Activated CD4-positive, alpha-beta T cell treated with anti-CD3 and anti-CD28 coated beads, Interleukin-2, amount 10 ng/mL, durations not matched to agents 7 days and 5 days (primary cell): ENCODE data around the gene PTPRB. TPM values are rescaled to one million over a fixed set of nuclear protein-coding genes. Genes with fewer than 3 reads are reported as not detected.

Experiments used
- CTCF ChIA-PET: fragments of 350-600 bp; sonication (Branson Sonifier 250); formaldehyde crosslinking; loops from one replicate; lab custom pipeline; 2021; ENCODE audit warnings: antibody characterized with exemption; lab: Charles Lee
- POLR2A ChIA-PET: fragments of 350-600 bp; sonication (Branson Sonifier 250); formaldehyde crosslinking; loops from one replicate; lab custom pipeline; 2021; ENCODE audit warnings: antibody characterized with exemption; lab: Charles Lee
- DNase-seq: peaks from one replicate; pipeline ENCODE4 v3.0.0-alpha.2; 2020
- H3K27ac Mint-ChIP-seq: one replicate; pipeline ENCODE4 v1.8.0; 2021; ENCODE audit warnings: mild to moderate bottlenecking, moderate library complexity, mixed read lengths
- H3K27me3 Mint-ChIP-seq: one replicate; pipeline ENCODE4 v1.8.0; 2021; ENCODE audit warnings: mixed read lengths
- H3K36me3 Mint-ChIP-seq: one replicate; pipeline ENCODE4 v1.8.0; 2021; ENCODE audit warnings: low read depth, mixed read lengths
- H3K4me1 Mint-ChIP-seq: one replicate; pipeline ENCODE4 v1.8.0; 2021; ENCODE audit warnings: mixed read lengths
- H3K4me3 Mint-ChIP-seq: one replicate; pipeline ENCODE4 v1.8.0; 2021; ENCODE audit warnings: mild to moderate bottlenecking, moderate library complexity, mixed read lengths
- H3K9me3 Mint-ChIP-seq: one replicate; pipeline ENCODE4 v1.8.0; 2021; ENCODE audit warnings: mixed read lengths
- total RNA-seq, 2 experiments: library from RNA; stranded (reverse); gene quantifications; one replicate each; pipeline ENCODE4 v1.2.3, GENCODE V29; 2021

Gene PTPRB
- not detected for total RNA-seq

DNA sequence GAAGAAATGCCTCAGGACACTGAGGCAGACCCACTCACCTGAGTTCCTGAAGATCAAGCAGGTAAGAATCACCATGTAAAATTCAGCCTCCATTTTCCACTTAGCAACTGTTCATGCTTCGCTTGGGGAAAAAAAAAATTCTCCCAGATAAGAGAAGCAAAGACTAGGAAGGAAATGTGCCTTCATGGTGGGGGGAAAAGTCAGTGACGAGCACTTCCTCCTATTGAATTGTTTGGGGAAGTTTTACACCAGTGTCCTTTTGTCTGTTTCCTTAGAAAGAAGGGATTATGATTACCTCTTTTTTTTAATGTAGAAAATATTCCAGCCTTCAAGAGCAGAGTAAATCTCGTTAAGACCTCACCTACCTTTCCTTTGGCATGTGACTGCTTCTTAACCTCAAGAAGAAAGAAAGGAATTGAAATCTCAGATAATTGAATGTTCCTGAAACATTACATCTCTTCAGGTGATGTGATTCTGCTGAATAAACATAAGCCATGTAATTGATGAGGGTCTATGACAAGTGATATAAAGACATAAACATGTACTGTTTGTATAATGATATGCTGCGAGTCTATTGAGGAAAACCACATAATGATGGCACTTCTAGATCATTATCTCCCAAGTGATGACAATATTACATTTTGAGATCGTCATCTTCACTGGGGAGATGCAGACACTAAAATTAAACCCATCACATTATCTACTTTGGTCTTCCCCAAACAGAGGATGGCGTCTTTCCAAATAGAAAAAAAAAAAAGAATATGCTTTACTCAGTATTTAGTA lies at the start of gene PTPRB:
Gene PTPRB, minus strand, starts transcription at position 127 of the 783 bp plus-strand sequence. Its CDS starts 34 bp downstream, at position 93.
- Mint-ChIP-seq H3K27me3 (peaks cover 17% of the 10 kb centered on the region), H3K9me3 (no peaks in the 10 kb centered on the region), H3K27ac (no peak within 1 kb of the TSS), H3K4me1 (no peaks in the 10 kb centered on the region), H3K4me3 (no peak within 1 kb of the TSS), H3K36me3 (no peaks in the 10 kb centered on the region)
- POLR2A ChIA-PET, result no interaction called here
- DNase-seq, result no peak
- CTCF ChIA-PET, result no interaction called here

DNA sequence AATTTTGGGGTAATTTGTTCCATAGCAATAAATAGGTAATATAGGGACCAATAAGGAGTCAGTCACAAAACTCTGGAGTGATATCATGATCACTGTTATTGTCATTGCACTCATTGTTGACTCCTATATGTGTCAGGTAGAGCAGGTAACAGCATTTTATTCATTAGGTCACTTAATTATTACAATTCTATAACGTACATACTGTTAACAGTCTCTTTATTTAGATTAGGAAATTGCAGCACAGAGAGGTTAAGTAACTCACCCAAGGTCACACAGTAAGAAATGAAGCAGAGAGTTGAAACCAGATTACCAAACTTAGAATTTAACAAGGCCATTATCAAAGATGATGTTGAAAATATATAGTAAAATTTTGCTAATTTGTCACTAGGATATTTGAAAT lies 49.7 kb upstream of the PTPRB start:
- Mint-ChIP-seq H3K27me3 (peaks cover 2% of the 10 kb centered on the region), H3K27ac (no peak overlapping the region), H3K36me3 (no peaks in the 10 kb centered on the region), H3K4me3 (no peak overlapping the region), H3K4me1 (no peaks in the 10 kb centered on the region), H3K9me3 (no peaks in the 10 kb centered on the region)
- ChIA-PET CTCF (no interaction called here), POLR2A (no interaction called here)
- no peak for DNase-seq

DNA sequence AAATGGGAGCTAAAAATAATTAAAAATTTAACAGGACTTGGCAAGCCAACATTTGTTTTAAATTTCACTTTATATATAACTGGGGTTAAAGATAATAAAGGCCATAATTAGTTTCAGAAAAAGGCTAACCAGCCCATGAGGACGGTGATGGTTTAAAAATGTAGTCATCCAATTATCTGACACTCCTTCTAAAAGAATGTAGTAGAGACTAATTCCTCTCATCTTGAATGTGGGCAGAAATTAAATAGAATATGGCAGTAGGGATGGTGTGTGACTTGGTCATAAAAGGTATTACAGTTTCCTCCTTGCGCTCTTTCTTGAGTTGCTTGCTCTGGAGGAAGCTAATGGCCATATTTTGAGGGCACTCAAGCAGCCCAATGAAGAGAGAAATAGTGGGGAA lies 49.1 kb upstream of the PTPRB start:
- Mint-ChIP-seq H3K36me3 (no peaks in the 10 kb centered on the region), H3K4me1 (no peaks in the 10 kb centered on the region), H3K4me3 (no peak overlapping the region), H3K9me3 (no peaks in the 10 kb centered on the region), H3K27me3 (peaks cover 2% of the 10 kb centered on the region), H3K27ac (no peak overlapping the region)
- CTCF ChIA-PET, result no interaction called here
- no peak for DNase-seq
- POLR2A ChIA-PET, result no interaction called here

DNA sequence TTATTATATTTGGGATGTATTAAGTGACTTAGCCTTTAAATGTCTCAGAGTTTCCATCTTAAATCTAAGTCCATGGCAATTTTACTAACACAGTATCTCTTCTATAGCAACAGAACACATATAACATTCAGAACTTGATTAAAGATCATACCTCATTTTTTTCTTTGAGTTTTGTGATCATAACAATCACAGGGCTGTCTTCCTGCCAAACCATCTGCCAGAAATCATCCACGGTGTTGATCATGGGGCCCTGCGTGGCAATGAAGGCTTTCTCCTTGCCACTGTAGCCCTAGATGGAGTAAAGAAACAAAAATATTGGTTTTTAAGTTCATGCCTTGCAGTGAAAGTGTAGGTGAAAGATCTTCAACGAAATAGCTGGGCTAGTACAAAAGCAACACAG lies 46.7 kb upstream of the PTPRB start:
- H3K4me1 Mint-ChIP-seq, result no peaks in the 10 kb centered on the region
- POLR2A ChIA-PET, result no interaction called here
- CTCF ChIA-PET, result no interaction called here

DNA sequence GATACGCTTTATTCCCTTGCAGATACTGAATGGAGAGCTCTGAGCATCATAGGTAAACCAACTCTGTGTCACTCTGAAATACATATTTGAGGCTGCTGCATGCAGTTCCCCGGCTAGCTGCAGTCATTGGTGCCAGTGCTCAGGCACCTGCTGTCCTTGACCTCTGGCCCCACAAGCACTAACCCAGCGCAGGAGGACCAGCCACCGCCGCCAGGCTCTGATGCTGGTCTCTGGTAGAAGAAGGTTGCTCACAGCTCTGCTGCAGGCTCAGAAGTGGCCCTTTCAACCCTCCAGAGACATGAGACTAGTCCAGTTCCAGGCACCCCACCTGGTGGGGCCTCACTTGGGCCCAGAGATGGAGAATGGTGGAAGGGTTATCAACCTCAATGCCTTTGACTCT lies 34.5 kb upstream of the PTPRB start:
- POLR2A ChIA-PET, result no interaction called here
- no peak overlapping the region for H3K27ac Mint-ChIP-seq
- H3K4me1 Mint-ChIP-seq, result no peaks in the 10 kb centered on the region
- H3K27me3 Mint-ChIP-seq, result peaks cover 4% of the 10 kb centered on the region
- H3K4me3 Mint-ChIP-seq, result no peak overlapping the region
- no peak for DNase-seq
- no peaks in the 10 kb centered on the region for H3K36me3 Mint-ChIP-seq
- CTCF ChIA-PET, result no interaction called here
- no peaks in the 10 kb centered on the region for H3K9me3 Mint-ChIP-seq

More for the DNA sequence above, 46.7 kb upstream of the PTPRB start:
- no peak for DNase-seq
- Mint-ChIP-seq H3K27me3 (peaks cover 2% of the 10 kb centered on the region), H3K27ac (no peak overlapping the region), H3K36me3 (no peaks in the 10 kb centered on the region), H3K9me3 (no peaks in the 10 kb centered on the region), H3K4me3 (no peak overlapping the region)

DNA sequence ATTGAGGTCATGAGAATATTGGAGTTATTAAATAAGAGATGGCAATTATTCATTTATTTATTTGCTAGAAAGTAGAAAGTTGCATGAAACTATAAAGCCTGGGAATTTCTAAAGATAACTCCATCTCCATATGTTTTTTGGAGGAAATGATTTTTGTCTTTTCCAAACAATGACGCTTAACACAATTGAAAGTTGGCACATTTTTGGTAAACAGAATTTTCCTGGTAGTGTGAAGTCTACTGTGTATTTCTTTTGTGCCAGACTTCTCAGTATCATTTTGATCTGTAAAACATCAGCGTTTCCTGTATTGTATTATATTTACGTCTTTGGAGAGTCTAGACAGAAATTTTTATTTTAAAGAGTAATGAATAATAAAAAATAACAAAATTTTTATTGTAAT lies 33.7 kb upstream of the PTPRB start:
- no peak overlapping the region for H3K4me3 Mint-ChIP-seq
- peaks cover 2% of the 10 kb centered on the region for H3K27me3 Mint-ChIP-seq
- ChIA-PET CTCF (no interaction called here), POLR2A (no interaction called here)
- H3K4me1 Mint-ChIP-seq, result no peaks in the 10 kb centered on the region
- H3K9me3 Mint-ChIP-seq, result no peaks in the 10 kb centered on the region
- no peaks in the 10 kb centered on the region for H3K36me3 Mint-ChIP-seq
- no peak for DNase-seq
- no peak overlapping the region for H3K27ac Mint-ChIP-seq

DNA sequence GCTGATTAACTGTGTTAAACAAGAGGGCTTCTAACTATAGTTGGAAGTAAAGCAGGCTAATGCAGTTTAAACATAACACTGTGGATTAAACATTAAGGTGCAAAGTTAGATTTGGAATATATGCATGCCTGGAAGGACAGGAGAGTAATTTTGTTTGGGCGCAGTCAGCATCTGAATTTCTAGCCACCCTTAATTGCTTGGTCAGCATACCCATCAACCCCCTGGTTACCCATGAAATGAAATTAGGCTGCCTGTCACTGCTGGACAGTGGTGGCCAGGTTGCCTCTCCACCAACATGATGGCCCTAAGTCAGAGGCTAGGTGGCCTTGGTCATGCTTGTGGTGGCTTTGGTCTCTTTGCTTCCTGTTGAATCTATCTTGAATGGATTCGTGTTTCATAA lies 30.0 kb upstream of the PTPRB start:
- Mint-ChIP-seq H3K4me3 (no peak overlapping the region), H3K4me1 (no peaks in the 10 kb centered on the region), H3K27me3 (no peaks in the 10 kb centered on the region), H3K9me3 (no peaks in the 10 kb centered on the region), H3K27ac (no peak overlapping the region), H3K36me3 (no peaks in the 10 kb centered on the region)
- CTCF ChIA-PET, result no interaction called here
- no peak for DNase-seq
- POLR2A ChIA-PET, result no interaction called here

DNA sequence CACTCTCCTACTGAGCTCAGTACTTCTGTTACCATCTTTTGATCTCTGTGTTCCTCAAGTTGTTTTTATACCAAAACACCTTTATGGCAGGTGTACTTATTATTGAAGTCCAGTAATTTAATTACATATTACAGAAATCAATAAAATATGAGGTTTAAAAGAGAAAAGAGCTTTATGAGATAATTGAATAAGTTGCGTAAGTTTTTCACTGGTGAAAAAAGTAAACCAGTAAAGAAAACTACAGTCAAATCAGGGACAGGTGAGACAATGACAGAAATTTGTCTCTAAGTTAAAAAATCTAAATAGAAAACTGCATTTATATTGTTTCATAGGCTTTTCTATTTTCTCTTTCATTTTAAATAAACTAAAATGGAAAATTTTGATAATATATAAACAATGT lies 29.1 kb upstream of the PTPRB start:
- Mint-ChIP-seq H3K9me3 (no peaks in the 10 kb centered on the region), H3K4me3 (no peak overlapping the region), H3K27ac (no peak overlapping the region), H3K36me3 (no peaks in the 10 kb centered on the region), H3K4me1 (peaks cover 4% of the 10 kb centered on the region), H3K27me3 (no peaks in the 10 kb centered on the region)
- no peak for DNase-seq
- POLR2A ChIA-PET, result no interaction called here
- CTCF ChIA-PET, result interaction anchor here (1.0 kb wide), 1 partner anchor 87 kb away, joined by 3 read pairs; no protein-coding TSS in a partner anchor

DNA sequence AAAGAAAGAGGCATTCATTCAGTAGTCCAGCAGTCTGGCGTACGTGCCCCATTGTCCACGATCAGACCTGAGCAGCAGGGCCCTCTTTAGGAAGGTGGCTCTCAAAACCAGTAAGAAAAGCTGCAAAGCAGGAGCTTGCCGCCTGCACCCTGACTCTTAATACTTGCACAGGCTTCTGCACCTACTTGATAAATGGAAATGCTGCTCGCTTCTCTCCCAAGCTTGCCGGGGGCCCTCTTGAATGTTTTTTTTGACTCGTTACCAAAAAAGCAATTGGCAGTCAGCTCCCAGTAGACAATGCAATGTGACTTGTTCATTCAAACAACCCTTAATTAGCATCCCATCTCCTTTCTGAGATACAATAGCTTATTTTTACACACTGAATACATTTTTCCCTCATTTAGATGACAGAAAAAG lies 27.2 kb upstream of the PTPRB start:
- peaks cover 10% of the 10 kb centered on the region for H3K4me1 Mint-ChIP-seq
- H3K36me3 Mint-ChIP-seq, result no peaks in the 10 kb centered on the region
- CTCF ChIA-PET, result no interaction called here
- DNase-seq, result no peak
- H3K9me3 Mint-ChIP-seq, result no peaks in the 10 kb centered on the region
- H3K27me3 Mint-ChIP-seq, result no peaks in the 10 kb centered on the region
- H3K4me3 Mint-ChIP-seq, result no peak overlapping the region
- H3K27ac Mint-ChIP-seq, result no peak overlapping the region
- POLR2A ChIA-PET, result no interaction called here

DNA sequence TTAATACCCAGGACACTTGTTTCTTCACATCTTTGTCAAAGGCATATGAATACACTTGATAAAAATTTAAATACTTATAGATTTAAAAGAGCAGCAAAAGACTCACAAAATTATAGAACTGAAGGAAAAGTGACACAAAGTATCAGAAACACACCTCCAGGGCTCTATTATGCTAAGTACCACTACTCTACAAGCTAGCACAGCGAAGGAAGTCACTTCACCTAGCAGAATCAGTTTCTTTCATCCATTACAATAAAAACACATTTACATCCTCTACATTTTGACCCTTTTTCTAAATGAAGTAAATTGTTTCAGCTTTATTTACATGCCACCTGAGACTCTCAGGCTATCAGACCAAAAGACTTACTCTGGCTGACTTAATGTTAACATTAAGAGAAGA lies 26.6 kb upstream of the PTPRB start:
- ChIA-PET CTCF (no interaction called here), POLR2A (no interaction called here)
- Mint-ChIP-seq H3K27ac (no peak overlapping the region), H3K27me3 (no peaks in the 10 kb centered on the region), H3K4me1 (peaks cover 10% of the 10 kb centered on the region), H3K9me3 (no peaks in the 10 kb centered on the region), H3K36me3 (no peaks in the 10 kb centered on the region), H3K4me3 (no peak overlapping the region)
- DNase-seq, result no peak

DNA sequence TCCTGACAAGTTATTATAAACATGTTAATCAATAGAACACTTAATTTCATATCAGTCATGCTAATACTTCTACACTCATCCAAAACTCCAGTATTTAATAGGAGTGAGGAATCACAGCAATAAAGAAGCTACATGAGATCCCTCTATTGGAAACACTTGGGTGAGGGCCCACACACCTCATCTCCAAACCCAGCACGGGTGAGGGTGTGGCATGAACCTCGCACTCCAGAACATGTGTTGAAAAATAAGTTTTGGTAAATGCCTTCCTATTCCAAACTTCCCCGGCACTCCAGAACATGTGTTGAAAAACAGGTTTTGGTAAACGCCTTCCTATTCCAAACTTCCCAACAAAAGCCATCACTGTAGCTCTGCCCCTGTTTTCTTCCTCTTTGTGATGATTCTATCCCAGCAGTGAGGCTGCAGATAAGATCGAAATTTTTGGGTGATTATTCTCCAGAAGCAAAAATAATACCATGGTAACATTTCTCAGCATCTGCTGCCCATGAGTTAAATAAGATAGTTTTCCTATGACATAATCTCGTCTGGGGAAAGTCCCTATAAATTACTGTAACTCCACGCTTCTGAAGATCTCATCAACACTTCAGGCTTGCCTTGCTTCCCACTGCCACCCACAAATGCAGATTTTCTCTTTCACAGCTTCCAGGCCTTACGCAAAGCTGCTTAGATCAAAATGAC lies 24.4 kb upstream of the PTPRB start:
- ChIA-PET CTCF (no interaction called here), POLR2A (no interaction called here)

DNA sequence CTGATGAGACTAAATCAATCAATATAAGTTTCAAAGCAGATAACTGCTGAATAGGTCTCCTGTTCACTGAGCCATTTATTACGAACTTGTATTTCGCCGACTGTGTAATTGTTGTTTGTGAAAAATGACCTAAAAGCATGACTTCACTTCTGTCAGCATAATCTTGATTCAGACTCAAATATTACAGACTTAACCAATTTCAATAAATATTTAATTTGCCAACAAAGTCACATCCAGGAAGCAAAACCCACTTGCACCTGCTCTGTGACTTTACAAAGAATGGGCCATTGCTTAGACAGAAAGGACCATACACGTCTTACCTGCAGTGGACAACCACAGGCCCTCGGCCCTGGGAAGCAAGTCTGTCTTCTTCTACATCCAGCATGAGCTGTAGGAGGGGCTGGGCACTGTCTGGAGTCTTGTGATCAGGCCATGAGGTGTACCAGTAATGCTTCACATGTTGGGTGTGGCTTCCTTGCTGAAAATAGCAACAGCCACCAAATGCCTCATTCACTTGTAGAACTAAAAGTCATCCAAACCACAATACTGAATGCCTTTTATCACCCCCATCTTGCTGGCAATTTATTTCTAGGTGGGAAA lies 23.5 kb upstream of the PTPRB start:
- peaks cover 5% of the 10 kb centered on the region for H3K27me3 Mint-ChIP-seq
- peaks cover 10% of the 10 kb centered on the region for H3K4me1 Mint-ChIP-seq
- peak; percentile 14 for DNase-seq
- H3K9me3 Mint-ChIP-seq, result no peaks in the 10 kb centered on the region
- POLR2A ChIA-PET, result no interaction called here
- no peak overlapping the region for H3K4me3 Mint-ChIP-seq
- CTCF ChIA-PET, result no interaction called here
- H3K36me3 Mint-ChIP-seq, result no peaks in the 10 kb centered on the region
- no peak overlapping the region for H3K27ac Mint-ChIP-seq

More for the DNA sequence above, 24.4 kb upstream of the PTPRB start:
- no peaks in the 10 kb centered on the region for H3K9me3 Mint-ChIP-seq
- H3K27ac Mint-ChIP-seq, result no peak overlapping the region
- no peak overlapping the region for H3K4me3 Mint-ChIP-seq
- DNase-seq, result no peak
- peaks cover 10% of the 10 kb centered on the region for H3K4me1 Mint-ChIP-seq
- peaks cover 5% of the 10 kb centered on the region for H3K27me3 Mint-ChIP-seq
- H3K36me3 Mint-ChIP-seq, result no peaks in the 10 kb centered on the region

DNA sequence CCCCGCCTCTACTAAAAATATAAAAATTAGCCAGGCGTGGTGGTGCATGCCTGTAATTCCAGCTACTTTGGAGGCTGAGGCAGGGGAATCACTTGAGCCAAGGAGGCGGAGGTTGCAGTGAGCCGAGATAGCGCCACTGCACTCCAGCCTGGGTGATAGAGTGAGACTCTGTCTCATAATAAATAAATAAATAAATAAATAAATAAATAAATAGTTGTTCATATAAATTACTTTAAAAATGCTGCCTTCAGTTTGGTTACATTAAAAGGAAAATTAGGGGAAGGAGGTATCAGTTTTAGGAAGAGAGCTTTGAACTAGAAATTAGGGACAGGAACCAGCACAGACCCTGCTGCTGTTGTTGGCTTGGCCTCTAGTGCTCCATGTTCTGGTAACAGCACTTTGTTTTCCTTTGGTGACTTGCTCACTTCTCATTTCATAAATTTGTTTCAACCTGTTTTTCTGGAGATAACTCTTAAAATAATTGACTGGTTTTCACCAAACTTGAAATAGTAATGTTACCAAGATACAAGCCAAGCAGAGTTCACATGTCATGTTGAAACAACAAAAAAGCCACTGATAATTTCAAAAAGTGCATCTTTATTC lies 22.9 kb upstream of the PTPRB start:
- no peak for DNase-seq
- ChIA-PET CTCF (interaction anchor here (1.5 kb wide), 1 partner anchor 35 kb away, joined by 4 read pairs; no protein-coding TSS in a partner anchor), POLR2A (no interaction called here)
- no peak overlapping the region for H3K27ac Mint-ChIP-seq
- H3K27me3 Mint-ChIP-seq, result peaks cover 5% of the 10 kb centered on the region
- no peaks in the 10 kb centered on the region for H3K9me3 Mint-ChIP-seq
- H3K4me3 Mint-ChIP-seq, result no peak overlapping the region
- peaks cover 10% of the 10 kb centered on the region for H3K4me1 Mint-ChIP-seq
- no peaks in the 10 kb centered on the region for H3K36me3 Mint-ChIP-seq
